ENCODE results near the gene SFXN1. TPM values are rescaled to one million over a fixed set of nuclear protein-coding genes. Genes with fewer than 3 reads are reported as not detected.

Gene SFXN1
- total and polyA plus RNA-seq, 9 of the 15 experiments (the other 6 are each of a cell fraction or from before 2014, with no cell fraction given) = 31.8 to 261 (median 113) TPM

DNA sequence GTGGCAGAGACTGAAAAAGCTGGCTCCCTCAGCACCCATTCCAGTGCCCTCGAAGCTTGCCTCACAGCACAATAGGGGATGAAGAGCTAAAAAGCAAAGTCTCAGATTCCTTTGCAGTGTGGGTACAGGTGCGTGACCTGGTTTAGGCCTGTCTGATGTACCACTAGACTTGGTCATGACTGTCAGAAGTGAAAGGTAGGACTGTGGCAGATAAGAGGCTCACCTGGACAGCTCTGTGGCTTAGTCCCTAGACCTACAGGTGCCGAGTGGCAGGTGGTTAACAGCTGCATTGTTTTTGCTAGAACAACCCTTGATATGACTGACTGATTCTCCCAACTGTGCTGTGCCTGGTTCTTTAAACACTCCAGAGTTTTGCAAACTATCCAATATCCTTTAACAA lies 14.7 kb upstream of the SFXN1 start:
- H2AFZ ChIP-seq (ENCODE audit: low read depth, low read length) = no peak overlapping the region
- no peaks in the 10 kb centered on the region for H3K36me3 ChIP-seq (ENCODE audit: control insufficient read depth, insufficient read depth, low read length)
- DNase-seq (ENCODE audit: extremely low read depth in 1 of 4, low spot score in 3 of 4) = no peak
- no peaks in the 10 kb centered on the region for H3K4me1 ChIP-seq (replicated peaks in 1 of 2; ENCODE audit: control insufficient read depth in 2 of 2, insufficient read depth in 2 of 2, low read length in 2 of 2)
- peaks cover 15 to 45% of the 10 kb centered on the region in 2 experiments for H3K27me3 ChIP-seq (ENCODE audit: control insufficient read depth in 2 of 2, insufficient read depth in 2 of 2, low read length in 2 of 2)
- POLR2A ChIA-PET = no interaction called here
- CTCF ChIA-PET (ENCODE audit: low intra/inter-chr PET ratio) = no interaction called here
- H3K9ac ChIP-seq (ENCODE audit: insufficient read depth in 1 of 2, low read depth in 2 of 2, low read length in 2 of 2) = no peak overlapping the region
- in situ Hi-C loops (cut with MboI) (no loop called here), intact Hi-C loops (cut with micrococcal nuclease) (loop anchor here (5.0 kb wide), 1 partner anchor 511 kb away; no protein-coding TSS in a partner anchor)
- TF ChIP-seq CBX1 (IDR thresholded peaks at IDR 0.05; ENCODE audit: low read depth) = no peak
- TF ChIP-seq ZNF212 (CRISPR knock-in tag; IDR thresholded peaks at IDR 0.05) = no peak
- TF ChIP-seq ZBTB17 (CRISPR knock-in tag; IDR thresholded peaks at IDR 0.05) = no peak
- no peak for TF ChIP-seq KDM5B (IDR thresholded peaks at IDR 0.05; ENCODE audit: insufficient replicate concordance, low read depth, low read length)
- no peak for TF ChIP-seq ZNF224 (CRISPR knock-in tag; IDR thresholded peaks at IDR 0.05)
- TF ChIP-seq, protein P1, sequence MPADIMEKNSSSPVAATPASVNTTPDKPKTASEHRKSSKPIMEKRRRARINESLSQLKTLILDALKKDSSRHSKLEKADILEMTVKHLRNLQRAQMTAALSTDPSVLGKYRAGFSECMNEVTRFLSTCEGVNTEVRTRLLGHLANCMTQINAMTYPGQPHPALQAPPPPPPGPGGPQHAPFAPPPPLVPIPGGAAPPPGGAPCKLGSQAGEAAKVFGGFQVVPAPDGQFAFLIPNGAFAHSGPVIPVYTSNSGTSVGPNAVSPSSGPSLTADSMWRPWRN (IDR thresholded peaks at IDR 0.05; ENCODE audit: low read depth) = no peak
- no peak for TF ChIP-seq ZNF696 (CRISPR knock-in tag; conservative IDR thresholded peaks at IDR 0.05)
- no peak for TF ChIP-seq NUFIP1 (IDR thresholded peaks at IDR 0.05; ENCODE audit: partially characterized antibody)
- WGBS (ENCODE audit: insufficient coverage, low coverage, missing lambda C conversion rate) = 0% methylated on average over 3 of the region's 3 CpGs
- H3K4me2 ChIP-seq (ENCODE audit: insufficient read depth, low read length) = no peak overlapping the region
- FAIRE-seq = no peak
- no peak overlapping the region for H3K27ac ChIP-seq (ENCODE audit: extremely low read depth, low read depth, low read length)
- no peaks in the 10 kb centered on the region for H3K9me3 ChIP-seq (replicated peaks; ENCODE audit: control insufficient read depth, insufficient read depth, low read depth, low read length)
- H3K9me1 ChIP-seq (ENCODE audit: control insufficient read depth, insufficient read depth, low read length) = no peaks in the 10 kb centered on the region
- no peak overlapping the region for H3K4me3 ChIP-seq
- H3K79me2 ChIP-seq (ENCODE audit: control insufficient read depth, insufficient read depth, low read length) = no peaks in the 10 kb centered on the region
- BruUV-seq (replicated peaks) = no TSS peak
- no peaks in the 10 kb centered on the region for H4K20me1 ChIP-seq (replicated peaks; ENCODE audit: control insufficient read depth, insufficient read depth, low read length)
- ATAC-seq = no peak

Data from K562 (cell line).